Neuron (in vitro differentiated cells): ENCODE data around the gene SH3RF1.

Experiments
- H2AFZ ChIP-seq: one replicate; pipeline ENCODE4 v1.6.1; 2013; ENCODE audit warnings: low read depth, mild to moderate bottlenecking, inconsistent platforms, low read length, moderate library complexity
- H3K27me3 ChIP-seq: one replicate; pipeline ENCODE4 v1.6.1; 2013; ENCODE audit warnings: low read length; ENCODE audit not compliant: insufficient read depth
- H3K36me3 ChIP-seq: one replicate; pipeline ENCODE4 v1.6.1; 2013; ENCODE audit warnings: low read length; ENCODE audit not compliant: insufficient read depth
- H3K4me1 ChIP-seq: one replicate; pipeline ENCODE4 v1.6.1; 2013; ENCODE audit warnings: low read length; ENCODE audit not compliant: insufficient read depth
- H3K4me3 ChIP-seq: 2 replicates; pipeline ENCODE4 v1.5.1; 2013; ENCODE audit warnings: mild to moderate bottlenecking, low read length, moderate library complexity
- H3K9me3 ChIP-seq: one replicate; pipeline ENCODE4 v1.6.1; 2013; ENCODE audit warnings: low read length

The SH3RF1 gene

DNA sequence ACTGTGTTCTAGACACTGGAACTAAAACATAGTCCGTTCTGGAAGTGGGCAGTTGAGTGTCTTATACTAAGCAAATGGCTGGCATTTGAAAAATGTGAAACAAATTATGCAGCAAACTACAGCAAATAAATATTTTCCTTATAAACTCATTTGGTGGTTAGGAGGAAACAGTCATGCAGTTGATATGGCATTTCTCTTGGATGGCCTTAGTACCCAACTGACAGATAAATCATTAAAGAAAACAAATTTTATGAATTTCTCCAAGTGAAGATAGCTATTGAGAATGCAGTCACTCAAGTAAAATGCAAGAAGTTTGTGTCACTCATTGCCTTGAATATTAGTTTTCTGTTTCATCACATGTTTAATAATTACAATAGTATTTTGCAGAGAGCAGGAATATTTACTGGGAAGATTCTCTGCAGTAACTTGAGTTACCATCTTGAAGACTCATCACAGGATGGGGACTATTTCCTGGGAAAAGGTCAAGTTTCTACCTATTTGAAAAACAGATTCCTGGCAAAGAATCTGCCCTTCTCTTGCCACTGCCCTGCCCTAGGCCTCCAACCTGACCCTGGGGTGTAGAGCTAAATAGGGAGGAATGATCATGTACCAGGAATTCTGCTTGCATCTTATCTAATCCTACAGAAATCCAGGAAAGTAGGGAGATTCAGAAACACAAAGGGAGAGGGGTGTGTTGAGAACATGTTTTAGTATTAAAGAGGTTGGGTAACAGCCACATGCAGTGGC lies 105.9 kb downstream of the SH3RF1 start:
- Histone ChIP-seq H3K9me3 (peaks cover 3% of the 10 kb centered on the region), H3K4me3 (no peak overlapping the region), H3K36me3 (peaks cover 2% of the 10 kb centered on the region), H3K4me1 (peaks cover 17% of the 10 kb centered on the region), H2AFZ (no peak overlapping the region), H3K27me3 (no peaks in the 10 kb centered on the region)

DNA sequence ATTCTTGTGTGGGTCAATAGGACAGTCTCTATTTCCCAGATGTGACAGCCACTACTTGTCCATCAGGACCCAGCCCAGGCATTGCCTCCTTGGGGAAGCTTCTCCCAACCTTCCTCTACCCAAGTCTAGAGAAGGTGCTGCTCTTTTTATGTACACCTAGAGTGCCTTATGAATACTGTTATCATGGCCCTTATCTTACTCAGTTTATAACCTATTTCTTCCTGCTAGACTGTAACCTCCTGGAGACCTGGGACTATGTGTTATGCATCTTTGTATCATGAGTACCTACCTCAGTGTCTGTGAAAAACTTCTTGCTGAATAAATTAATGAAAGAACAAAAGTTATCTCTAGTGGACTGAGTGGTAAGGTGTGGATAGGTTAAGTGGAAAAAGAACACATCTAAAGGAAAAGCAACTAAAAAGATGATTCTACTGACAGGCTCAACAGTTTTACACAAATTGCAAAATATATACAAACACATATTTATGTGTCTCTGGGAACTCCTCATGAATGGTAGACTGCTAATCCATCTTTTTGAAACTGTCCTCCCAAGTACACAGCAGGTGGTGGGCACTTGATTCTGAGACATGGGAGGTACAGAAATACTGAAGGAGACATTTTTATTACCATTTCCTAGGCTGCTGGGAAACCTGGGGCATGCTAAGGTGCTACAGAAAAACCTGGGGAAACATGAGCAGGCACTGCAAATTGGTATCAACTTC lies 106.6 kb downstream of the SH3RF1 start:
- peaks cover 2% of the 10 kb centered on the region for H3K36me3 ChIP-seq

DNA sequence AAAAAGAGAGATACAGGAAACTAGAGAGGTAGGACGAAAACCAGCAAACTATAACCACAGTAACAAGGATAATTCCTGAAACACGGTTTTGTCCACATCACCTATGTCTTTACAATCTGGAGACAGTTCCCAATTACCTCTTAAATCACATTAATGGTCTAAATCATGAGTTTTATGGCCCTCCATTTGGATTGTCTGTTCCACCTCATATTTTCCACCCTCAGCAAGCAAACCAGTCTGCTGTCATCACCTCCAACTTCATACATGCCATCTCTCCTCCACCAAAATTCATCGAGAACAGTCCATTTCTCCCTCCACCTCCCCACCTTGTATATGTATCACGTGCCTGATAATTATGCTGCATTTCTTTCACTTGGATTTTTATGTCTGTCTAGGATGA lies 107.3 kb downstream of the SH3RF1 start:
- Histone ChIP-seq H3K36me3 (peaks cover 2% of the 10 kb centered on the region), H3K9me3 (peaks cover 3% of the 10 kb centered on the region), H3K4me3 (no peak overlapping the region), H3K27me3 (no peaks in the 10 kb centered on the region), H3K4me1 (peaks cover 25% of the 10 kb centered on the region), H2AFZ (no peak overlapping the region)

More for the DNA sequence above, 106.6 kb downstream of the SH3RF1 start:
- Histone ChIP-seq H3K9me3 (peaks cover 3% of the 10 kb centered on the region), H2AFZ (no peak overlapping the region), H3K4me1 (peaks cover 23% of the 10 kb centered on the region), H3K4me3 (no peak overlapping the region), H3K27me3 (no peaks in the 10 kb centered on the region)

DNA sequence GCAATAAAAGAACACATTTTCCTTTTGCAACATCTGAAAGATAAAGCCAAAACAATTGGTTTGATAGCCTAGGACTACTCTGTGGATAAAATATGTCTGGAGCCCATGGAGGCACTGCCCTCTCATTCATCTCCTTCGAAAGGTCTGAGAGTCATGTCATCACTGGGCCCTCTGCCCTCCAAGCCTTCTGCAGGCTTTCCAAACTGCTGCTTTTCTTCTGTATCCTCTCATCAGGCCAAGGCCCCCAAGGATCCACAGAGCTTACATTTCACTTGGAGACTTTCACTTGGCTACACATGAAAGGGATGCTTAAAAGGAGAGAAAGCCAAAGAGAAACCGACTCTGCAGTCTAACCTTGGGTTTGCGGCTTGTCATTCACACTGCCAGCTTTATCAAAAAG lies 109.9 kb downstream of the SH3RF1 start:
- Histone ChIP-seq H3K36me3 (peaks cover 3% of the 10 kb centered on the region), H3K4me3 (no peak overlapping the region), H3K4me1 (peaks cover 25% of the 10 kb centered on the region), H2AFZ (no peak overlapping the region), H3K27me3 (no peaks in the 10 kb centered on the region), H3K9me3 (no peaks in the 10 kb centered on the region)

DNA sequence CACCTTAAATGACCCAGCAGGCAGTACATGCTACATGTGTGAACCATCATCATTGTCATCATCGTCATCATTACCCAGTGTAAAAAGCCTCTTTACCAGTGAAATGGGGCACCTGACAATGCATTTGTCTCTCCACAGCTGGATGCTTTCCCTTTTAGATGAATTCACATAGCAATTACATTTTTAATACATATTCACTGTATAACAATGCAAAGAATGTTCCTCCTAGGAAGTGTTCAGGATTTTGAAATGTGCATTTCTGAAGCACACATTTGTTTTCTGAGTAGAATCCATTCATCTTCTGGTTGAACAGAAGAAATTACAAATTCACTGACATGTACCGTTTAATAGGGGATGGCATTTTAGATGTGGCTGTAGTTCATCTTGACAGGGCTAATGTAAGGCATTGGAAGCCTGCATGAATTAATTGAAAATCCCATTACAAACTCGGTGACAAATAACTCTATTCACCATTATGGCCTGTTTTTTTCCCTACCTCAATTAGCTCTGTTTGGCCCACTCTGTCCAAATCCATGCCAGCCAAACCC lies 111.1 kb downstream of the SH3RF1 start:
- no peak overlapping the region for H2AFZ ChIP-seq
- H3K4me1 ChIP-seq = peaks cover 25% of the 10 kb centered on the region
- H3K27me3 ChIP-seq = no peaks in the 10 kb centered on the region
- no peaks in the 10 kb centered on the region for H3K9me3 ChIP-seq
- peaks cover 14% of the 10 kb centered on the region for H3K36me3 ChIP-seq
- no peak overlapping the region for H3K4me3 ChIP-seq

DNA sequence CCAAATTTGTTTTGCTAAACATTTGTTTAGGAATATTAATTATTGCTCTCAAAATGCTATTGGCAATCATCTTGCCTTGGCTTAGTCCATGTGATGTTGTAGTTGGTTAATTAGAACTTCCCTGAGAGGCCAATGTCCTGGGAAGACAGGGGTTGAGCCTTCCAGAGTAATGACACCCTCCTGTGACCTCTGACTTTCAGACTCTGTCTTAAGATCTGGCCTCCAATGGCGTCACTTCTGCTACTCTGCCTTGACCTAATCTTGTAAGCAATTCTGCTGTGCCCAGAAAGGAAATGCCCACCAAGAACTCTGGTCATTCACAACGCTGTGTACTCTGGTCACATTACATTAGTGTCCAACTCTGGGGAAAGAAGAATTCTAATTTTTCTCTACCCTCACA lies 111.9 kb downstream of the SH3RF1 start:
- H3K9me3 ChIP-seq = no peaks in the 10 kb centered on the region
- H3K4me3 ChIP-seq = no peak overlapping the region
- H3K27me3 ChIP-seq = no peaks in the 10 kb centered on the region
- peaks cover 21% of the 10 kb centered on the region for H3K36me3 ChIP-seq
- H3K4me1 ChIP-seq = peaks cover 25% of the 10 kb centered on the region
- H2AFZ ChIP-seq = no peak overlapping the region

DNA sequence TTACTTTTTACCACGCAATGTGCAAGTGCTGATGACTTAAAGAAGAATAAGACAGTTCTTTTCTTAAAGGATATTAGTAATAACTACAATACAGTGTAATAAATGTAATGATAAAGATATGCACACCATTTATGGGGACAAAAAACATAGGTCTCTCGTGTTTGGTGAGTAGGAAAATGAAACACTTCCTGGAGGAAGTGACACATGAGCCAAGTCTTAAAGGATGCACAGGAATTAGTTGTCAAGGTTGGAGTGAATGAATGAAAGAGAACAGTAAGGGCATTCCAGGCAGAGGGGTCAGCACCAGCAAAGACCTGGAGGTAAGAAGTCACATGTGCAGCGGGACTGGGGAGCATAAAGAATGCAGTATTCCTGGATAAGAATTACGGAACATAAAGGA lies 112.7 kb downstream of the SH3RF1 start:
- H3K4me1 ChIP-seq = peaks cover 25% of the 10 kb centered on the region
- no peak overlapping the region for H3K4me3 ChIP-seq
- H3K27me3 ChIP-seq = no peaks in the 10 kb centered on the region
- no peaks in the 10 kb centered on the region for H3K9me3 ChIP-seq
- peaks cover 28% of the 10 kb centered on the region for H3K36me3 ChIP-seq
- H2AFZ ChIP-seq = no peak overlapping the region

DNA sequence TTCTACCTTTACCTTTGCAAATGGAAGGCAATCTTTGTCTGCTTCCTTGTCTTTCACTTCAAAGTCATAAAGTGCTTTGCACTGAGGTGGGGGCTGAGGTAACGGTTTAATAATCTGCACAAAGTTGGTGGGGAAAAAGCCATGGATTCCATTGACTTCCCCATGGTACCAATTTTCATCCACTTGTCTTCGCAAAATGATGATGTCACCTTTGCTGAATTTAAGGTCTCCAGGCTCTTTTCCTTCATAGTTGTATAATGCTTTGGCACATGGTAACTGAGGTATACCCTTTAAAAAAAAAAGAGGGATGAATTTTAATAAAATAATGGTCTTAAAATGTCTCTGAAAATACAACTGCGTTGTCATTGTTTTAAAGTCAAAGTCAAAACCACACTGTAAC lies 114.4 kb downstream of the SH3RF1 start:
- H3K4me3 ChIP-seq = no peak overlapping the region
- H3K27me3 ChIP-seq = no peaks in the 10 kb centered on the region
- H3K9me3 ChIP-seq = no peaks in the 10 kb centered on the region
- H2AFZ ChIP-seq = no peak overlapping the region
- H3K4me1 ChIP-seq = peaks cover 24% of the 10 kb centered on the region
- H3K36me3 ChIP-seq = peaks cover 35% of the 10 kb centered on the region

DNA sequence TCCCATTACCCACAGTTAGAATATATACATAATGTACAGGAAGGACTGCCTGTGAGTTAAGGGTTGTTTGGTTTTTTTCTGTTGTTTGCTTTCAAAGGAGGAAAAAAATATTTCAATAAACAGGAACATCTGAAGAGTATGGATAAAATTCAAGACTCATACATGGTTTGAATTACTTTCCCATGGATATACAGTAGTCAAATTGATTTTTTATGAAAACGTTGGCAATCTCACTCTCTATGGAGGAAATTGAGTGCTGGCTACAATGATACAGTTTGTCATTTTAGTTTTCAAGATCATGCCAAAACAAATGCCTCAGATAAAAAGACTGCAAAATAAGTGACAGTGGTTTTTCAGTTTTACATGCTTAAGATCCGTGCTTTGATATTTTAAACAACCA lies 116.6 kb downstream of the SH3RF1 start:
- Histone ChIP-seq H3K27me3 (no peaks in the 10 kb centered on the region), H3K4me3 (no peak overlapping the region), H3K4me1 (peaks cover 2% of the 10 kb centered on the region), H3K9me3 (no peaks in the 10 kb centered on the region), H3K36me3 (peaks cover 37% of the 10 kb centered on the region), H2AFZ (no peak overlapping the region)

DNA sequence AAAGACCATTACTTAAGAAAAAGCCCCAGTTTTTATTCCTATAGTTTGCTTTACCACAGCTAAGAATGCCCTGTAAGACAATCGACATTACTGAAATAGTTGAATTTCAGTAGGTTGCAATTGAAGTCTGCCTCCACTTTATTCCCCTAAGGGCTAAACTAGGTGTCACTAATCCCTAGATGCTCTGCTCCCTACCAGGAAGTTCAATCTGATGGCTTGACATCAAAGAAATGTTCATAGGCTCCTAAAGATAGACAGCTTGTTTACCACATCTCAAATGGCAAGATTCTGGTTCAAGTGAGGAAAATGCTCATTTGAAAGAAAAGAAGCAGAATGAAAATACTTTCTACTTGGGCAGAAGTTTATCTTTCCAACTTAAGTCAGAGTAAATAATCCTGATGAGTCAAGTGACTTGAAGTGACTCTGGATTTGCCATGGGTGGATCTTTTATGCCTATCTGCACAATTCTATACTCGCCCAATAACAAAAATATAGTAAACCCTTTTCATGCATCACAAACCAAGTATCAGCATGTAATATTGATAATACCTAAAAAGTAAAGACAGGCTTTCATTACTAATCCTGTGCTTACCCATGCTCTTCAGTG lies 117.2 kb downstream of the SH3RF1 start:
- Histone ChIP-seq H2AFZ (no peak overlapping the region), H3K9me3 (no peaks in the 10 kb centered on the region), H3K4me3 (no peak overlapping the region), H3K4me1 (no peaks in the 10 kb centered on the region), H3K36me3 (peaks cover 37% of the 10 kb centered on the region), H3K27me3 (no peaks in the 10 kb centered on the region)

DNA sequence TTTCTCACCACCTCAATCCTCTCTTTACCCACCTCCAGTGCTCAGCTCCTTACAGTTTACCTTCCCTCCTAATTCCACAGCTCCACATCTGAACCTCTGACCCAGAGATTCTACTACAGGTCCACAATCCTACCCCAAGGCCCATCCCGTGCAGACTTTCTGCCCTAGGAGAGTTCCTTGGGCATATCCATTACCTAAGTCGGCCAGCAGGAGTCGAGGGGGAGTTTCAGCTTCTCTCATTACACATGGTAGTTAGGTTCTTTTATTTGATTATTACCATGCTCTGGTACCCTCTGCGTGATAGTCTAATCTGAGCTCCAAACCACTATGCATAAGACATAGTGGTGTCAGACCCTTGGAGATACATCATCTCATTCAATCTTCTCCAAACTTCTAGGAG lies 117.9 kb downstream of the SH3RF1 start:
- no peaks in the 10 kb centered on the region for H3K27me3 ChIP-seq
- no peak overlapping the region for H2AFZ ChIP-seq
- H3K4me1 ChIP-seq = no peaks in the 10 kb centered on the region
- H3K9me3 ChIP-seq = no peaks in the 10 kb centered on the region
- H3K4me3 ChIP-seq = no peak overlapping the region
- H3K36me3 ChIP-seq = peaks cover 37% of the 10 kb centered on the region

DNA sequence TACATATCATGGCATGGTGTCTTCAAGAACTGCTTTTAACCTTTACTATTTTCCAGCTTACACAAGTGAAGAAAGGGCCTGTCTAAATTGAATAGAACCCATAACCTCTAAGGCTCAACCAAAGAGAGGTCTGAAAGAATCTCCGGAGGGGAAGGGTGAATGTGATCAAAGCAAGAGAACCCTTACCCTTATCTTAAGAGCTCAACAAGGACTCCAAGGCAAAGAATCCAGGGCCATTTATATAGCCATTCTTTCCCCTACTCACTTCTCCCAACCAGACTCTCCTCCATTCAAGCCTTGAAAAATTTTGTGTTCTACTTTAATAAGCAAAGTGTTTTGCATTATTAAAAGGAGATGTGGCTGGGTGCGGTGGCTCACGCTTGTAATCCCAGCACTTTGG lies 118.7 kb downstream of the SH3RF1 start:
- no peaks in the 10 kb centered on the region for H3K9me3 ChIP-seq
- H3K4me1 ChIP-seq = no peaks in the 10 kb centered on the region
- H3K27me3 ChIP-seq = no peaks in the 10 kb centered on the region
- peaks cover 39% of the 10 kb centered on the region for H3K36me3 ChIP-seq
- H3K4me3 ChIP-seq = no peak overlapping the region
- no peak overlapping the region for H2AFZ ChIP-seq

DNA sequence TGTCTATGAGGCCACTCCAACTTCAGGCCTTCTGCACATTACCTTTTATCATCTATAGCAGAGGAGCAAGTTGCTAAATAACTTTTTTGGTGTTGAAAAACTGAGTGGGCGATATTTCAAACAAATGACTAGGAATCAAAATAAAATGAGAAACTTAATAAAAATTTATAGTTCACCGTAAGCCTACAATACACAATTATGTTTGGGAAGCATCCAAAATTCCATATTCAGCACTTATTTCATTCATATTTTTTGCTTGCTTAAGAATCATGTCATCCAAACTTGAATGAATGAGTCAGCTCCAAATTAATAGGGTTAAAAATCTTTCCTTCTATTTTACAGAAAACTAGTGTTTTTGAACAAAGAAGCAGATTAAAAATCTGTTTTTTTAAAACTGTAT lies 119.1 kb downstream of the SH3RF1 start:
- H2AFZ ChIP-seq = no peak overlapping the region
- H3K4me3 ChIP-seq = no peak overlapping the region
- H3K9me3 ChIP-seq = no peaks in the 10 kb centered on the region
- H3K27me3 ChIP-seq = no peaks in the 10 kb centered on the region
- no peaks in the 10 kb centered on the region for H3K4me1 ChIP-seq
- H3K36me3 ChIP-seq = peaks cover 40% of the 10 kb centered on the region
